GM18517 (cell line): ENCODE measurements around the gene PCP2.

Experiments used
- ATAC-seq: cut with Tn5 transposase; IDR thresholded peaks from one replicate; pipeline ENCODE4 v1.9.1; 2021; ENCODE audit warnings: mild to moderate bottlenecking, moderate library complexity; ENCODE audit not compliant: unreplicated experiment

Gene PCP2

DNA sequence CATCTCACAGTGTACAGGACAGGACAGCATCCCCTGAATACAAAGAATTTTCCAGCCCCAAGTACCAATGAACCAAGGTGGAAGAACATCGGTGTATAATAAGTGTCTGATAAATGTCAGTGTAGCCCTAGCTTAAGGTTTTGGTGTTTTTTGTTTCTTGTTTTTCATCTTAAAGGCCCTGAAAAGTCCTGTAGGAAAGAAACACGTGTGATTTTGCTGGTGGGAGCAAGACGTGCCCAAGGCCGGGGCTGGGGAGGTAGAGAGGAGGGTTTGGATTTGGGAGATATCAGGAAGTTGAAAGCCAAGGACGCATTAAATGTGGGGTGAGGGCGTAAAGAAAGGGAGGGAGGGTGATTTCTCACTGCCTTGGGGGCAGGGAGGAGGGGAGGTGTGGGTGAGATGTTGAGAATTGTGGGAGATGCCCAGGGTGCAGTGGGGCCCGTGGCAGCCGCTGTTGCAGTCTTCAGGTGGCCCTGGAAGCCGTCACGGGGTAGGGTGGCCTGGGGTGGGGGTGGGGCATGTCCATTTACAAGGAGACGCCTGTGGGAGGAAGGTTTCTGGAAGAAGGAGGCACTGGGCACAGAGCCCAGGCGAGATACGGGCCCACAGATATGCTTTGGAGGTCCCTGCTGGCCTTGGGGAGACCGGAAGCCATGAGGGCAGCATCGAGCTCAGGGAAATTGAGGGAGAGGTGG is 31.1 kb downstream of the PCP2 start:
- no peak for ATAC-seq

DNA sequence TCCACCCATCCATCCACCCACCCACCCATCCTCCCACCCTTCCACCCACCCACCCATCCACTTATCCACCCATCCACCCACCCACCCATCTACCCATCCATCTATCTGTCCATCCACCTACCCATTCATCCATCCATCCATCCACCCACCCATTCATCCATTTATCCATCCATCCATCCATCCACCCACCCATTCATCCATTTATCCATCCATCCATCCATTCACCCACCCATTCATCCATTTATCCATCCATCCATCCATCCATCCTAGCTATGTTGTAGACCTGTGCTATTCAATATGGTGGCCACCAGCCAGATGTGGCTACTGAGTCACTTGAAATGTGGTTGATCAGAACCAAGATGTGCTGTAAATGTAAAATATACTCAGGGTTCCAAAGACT is 32.8 kb downstream of the PCP2 start:
- ATAC-seq = no peak

GRCh38 chr19:7598180-7598579 is 35.3 kb downstream of the PCP2 start:
- ATAC-seq = no peak

GRCh38 chr19:7597689-7598088 is 35.8 kb downstream of the PCP2 start:
- no peak for ATAC-seq

- ATAC-seq = no peak
Observed at GRCh38 chr19:7596211-7596937, 37.1 kb downstream of the PCP2 start.

- no peak for ATAC-seq
Observed at GRCh38 chr19:7595466-7596133, 37.9 kb downstream of the PCP2 start, which contains the start of gene CAMSAP3. CAMSAP3 (plus strand) TSS chr19:7595863; CDS start chr19:7596003, 140 bp downstream.

DNA sequence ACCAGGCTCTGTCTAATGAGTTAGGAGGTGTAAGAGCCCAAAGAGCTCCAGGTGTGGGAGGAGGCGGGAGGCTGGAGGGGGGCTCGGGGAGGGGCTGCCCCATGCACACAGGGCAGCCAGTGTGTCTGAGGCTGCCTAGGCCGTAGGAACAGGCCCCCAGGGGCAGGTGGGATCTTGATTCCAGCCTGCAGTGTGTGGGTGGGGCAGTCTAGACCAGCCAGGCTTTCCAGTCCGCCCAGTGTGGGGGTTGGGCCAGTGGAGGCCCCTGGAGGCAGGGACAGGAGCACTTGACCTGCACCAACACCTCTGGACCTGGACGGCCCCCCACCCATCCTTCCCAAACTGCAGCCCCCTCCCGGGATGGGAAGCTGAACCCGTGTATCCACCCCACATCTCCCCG is 43.3 kb downstream of the PCP2 start:
- ATAC-seq = no peak

GRCh38 chr19:7589822-7590221 is 43.7 kb downstream of the PCP2 start:
- no peak for ATAC-seq

- no peak for ATAC-seq
Observed at GRCh38 chr19:7582446-7582845, 51.1 kb downstream of the PCP2 start.
